ACC112 (cell line): ENCODE measurements around the gene SGMS1.

Experiments
- H2AFZ ChIP-seq: fragments of 200-600 bp; sonication (generic); one replicate; pipeline ENCODE4 v1.6.0; 2017; ENCODE audit warnings: antibody characterized with exemption, low read length; ENCODE audit not compliant: unreplicated experiment
- H3K27ac ChIP-seq: fragments of 200-600 bp; sonication (generic); 2 replicates; pipeline ENCODE4 v1.5.1; 2014; ENCODE audit warnings: low read depth, mild to moderate bottlenecking, antibody characterized with exemption, low read length, moderate library complexity
- H3K27me3 ChIP-seq: fragments of 200-600 bp; sonication (generic); 2 replicates; pipeline ENCODE4 v1.6.1; 2014; ENCODE audit warnings: mild to moderate bottlenecking, antibody characterized with exemption, low read length, moderate library complexity, mixed read lengths; ENCODE audit not compliant: insufficient read depth
- H3K36me3 ChIP-seq: fragments of 200-600 bp; sonication (generic); 2 replicates; pipeline ENCODE4 v1.6.1; 2016; ENCODE audit warnings: mild to moderate bottlenecking, antibody characterized with exemption, low read length, moderate library complexity, mixed read lengths; ENCODE audit not compliant: insufficient read depth
- H3K4me1 ChIP-seq: fragments of 200-600 bp; sonication (generic); one replicate; pipeline ENCODE4 v1.6.1; 2016; ENCODE audit warnings: low read length, mixed read lengths; ENCODE audit not compliant: insufficient read depth, unreplicated experiment, control insufficient read depth
- H3K4me3 ChIP-seq: fragments of 200-600 bp; sonication (generic); 2 replicates; pipeline ENCODE4 v1.5.1; 2014; ENCODE audit warnings: mild to moderate bottlenecking, low read depth, low read length
- H3K79me2 ChIP-seq: fragments of 200-600 bp; sonication (generic); one replicate; pipeline ENCODE4 v1.6.0; 2016; ENCODE audit warnings: low read length; ENCODE audit not compliant: control insufficient read depth, unreplicated experiment, insufficient read depth

The SGMS1 gene

GRCh38 chr10:50596456-50596855 lies 27.3 kb downstream of the SGMS1 start:
- peaks cover 3% of the 10 kb centered on the region for H3K79me2 ChIP-seq
- H3K4me3 ChIP-seq, result no peak overlapping the region
- no peak overlapping the region for H3K27ac ChIP-seq
- H3K4me1 ChIP-seq, result peaks cover 36% of the 10 kb centered on the region
- H3K36me3 ChIP-seq, result no peaks in the 10 kb centered on the region
- H2AFZ ChIP-seq, result no peak overlapping the region
- H3K27me3 ChIP-seq, result no peaks in the 10 kb centered on the region

DNA sequence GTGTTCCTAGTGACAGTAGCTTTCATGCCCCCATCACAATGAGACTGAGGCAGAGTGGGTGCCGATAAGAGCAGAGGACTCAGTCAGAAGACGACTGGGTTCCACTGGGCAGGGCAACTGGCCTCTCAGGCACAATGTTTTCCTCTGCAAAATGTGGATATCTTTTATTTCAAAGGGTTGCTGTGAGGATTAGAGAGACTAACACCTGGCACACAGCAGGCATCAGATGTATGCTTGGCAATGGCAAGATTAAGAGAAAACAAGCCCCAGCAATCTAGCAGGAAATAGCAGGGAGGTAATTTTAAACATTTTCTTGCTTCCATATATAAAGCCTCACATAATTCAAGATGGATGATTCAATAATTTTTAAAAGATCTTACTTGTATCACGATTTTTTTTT lies 28.0 kb downstream of the SGMS1 start:
- H2AFZ ChIP-seq, result no peak overlapping the region
- H3K27ac ChIP-seq, result no peak overlapping the region
- peaks cover 29% of the 10 kb centered on the region for H3K4me1 ChIP-seq
- H3K27me3 ChIP-seq, result no peaks in the 10 kb centered on the region
- H3K36me3 ChIP-seq, result no peaks in the 10 kb centered on the region
- peaks cover 5% of the 10 kb centered on the region for H3K79me2 ChIP-seq
- no peak overlapping the region for H3K4me3 ChIP-seq

- Histone ChIP-seq H3K4me3 (peak overlapping the region; percentile 37; the same call in 1 of the 2 replicates), H3K79me2 (peaks cover 6% of the 10 kb centered on the region), H3K27ac (peak overlapping the region; percentile 88), H3K27me3 (no peaks in the 10 kb centered on the region), H3K4me1 (peaks cover 16% of the 10 kb centered on the region), H3K36me3 (no peaks in the 10 kb centered on the region), H2AFZ (no peak overlapping the region)
These were observed 30.0 kb downstream of the SGMS1 start for GRCh38 chr10:50593523-50594376.

GRCh38 chr10:50592961-50593418 lies 30.8 kb downstream of the SGMS1 start:
- Histone ChIP-seq H2AFZ (no peak overlapping the region), H3K4me1 (peaks cover 16% of the 10 kb centered on the region), H3K79me2 (peaks cover 6% of the 10 kb centered on the region), H3K4me3 (no peak overlapping the region), H3K36me3 (no peaks in the 10 kb centered on the region), H3K27me3 (no peaks in the 10 kb centered on the region), H3K27ac (peak overlapping the region; percentile 88)

- H3K27me3 ChIP-seq, result no peaks in the 10 kb centered on the region
- no peak overlapping the region for H2AFZ ChIP-seq
- H3K79me2 ChIP-seq, result peaks cover 6% of the 10 kb centered on the region
- H3K27ac ChIP-seq, result no peak overlapping the region
- H3K4me3 ChIP-seq, result no peak overlapping the region
- no peaks in the 10 kb centered on the region for H3K36me3 ChIP-seq
- peaks cover 27% of the 10 kb centered on the region for H3K4me1 ChIP-seq
These were observed 32.8 kb downstream of the SGMS1 start for GRCh38 chr10:50590935-50591334.

DNA sequence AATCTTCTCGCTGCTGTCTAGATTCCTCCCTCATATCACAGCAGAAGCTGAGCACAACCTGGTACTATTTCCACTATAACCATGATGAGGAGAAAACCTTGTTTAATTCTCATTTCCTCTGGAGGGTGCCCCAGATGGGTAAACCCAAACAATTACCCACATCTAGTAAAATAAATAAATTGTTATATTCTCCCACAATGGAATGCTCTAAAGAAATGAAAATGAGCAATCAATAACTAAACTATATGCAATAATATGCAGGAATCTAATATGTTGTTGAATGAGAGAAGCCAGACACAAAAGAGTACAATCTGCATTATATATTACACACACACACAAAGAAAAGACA lies 37.0 kb downstream of the SGMS1 start:
- peak overlapping the region; percentile 18; the same call in 1 of the 2 replicates for H3K27ac ChIP-seq
- H3K36me3 ChIP-seq, result no peaks in the 10 kb centered on the region
- H3K4me3 ChIP-seq, result no peak overlapping the region
- H2AFZ ChIP-seq, result no peak overlapping the region
- H3K4me1 ChIP-seq, result peaks cover 11% of the 10 kb centered on the region
- no peaks in the 10 kb centered on the region for H3K27me3 ChIP-seq
- peaks cover 3% of the 10 kb centered on the region for H3K79me2 ChIP-seq

DNA sequence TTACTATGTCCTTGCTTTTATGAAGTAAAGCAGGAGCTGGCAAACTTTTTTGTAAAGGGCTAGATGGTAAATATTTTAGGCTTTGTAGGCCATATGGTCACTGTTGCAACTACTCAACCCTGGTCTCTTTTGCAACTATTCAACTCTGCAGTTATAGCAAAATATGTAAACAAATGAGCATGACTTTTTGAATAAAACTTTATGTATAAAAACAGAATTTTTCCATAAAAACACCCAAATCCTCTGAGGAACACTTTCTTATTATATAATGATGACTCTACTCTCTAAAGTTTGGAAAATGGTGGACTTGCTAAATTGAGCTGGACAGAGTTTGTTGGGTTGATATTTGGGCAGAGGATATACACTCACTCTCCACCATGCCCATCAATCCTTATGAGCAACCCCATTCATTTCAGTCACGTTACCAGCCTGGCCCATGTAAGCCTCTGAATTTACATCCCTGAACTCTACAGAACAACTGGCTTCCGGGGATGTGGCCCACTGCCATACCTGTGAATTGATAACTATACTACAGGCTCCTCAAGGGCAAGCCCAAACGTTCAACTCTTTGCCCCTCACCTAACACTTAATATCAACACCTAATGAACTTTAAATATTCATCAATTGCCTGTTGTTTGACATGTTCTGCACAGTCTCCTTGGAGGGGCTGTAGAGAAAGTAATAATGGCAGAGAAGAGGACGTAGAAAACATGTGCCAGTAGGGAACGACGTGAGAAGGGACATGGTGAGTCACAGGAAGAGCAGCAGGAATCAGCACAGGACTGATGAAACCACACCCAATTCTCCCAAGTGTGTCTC lies 37.6 kb downstream of the SGMS1 start:
- Histone ChIP-seq H3K79me2 (peaks cover 3% of the 10 kb centered on the region), H2AFZ (peak overlapping the region; percentile 41), H3K27ac (peak overlapping the region; percentile 37; the same call in 1 of the 2 replicates), H3K4me1 (peaks cover 11% of the 10 kb centered on the region), H3K4me3 (no peak overlapping the region), H3K36me3 (no peaks in the 10 kb centered on the region), H3K27me3 (no peaks in the 10 kb centered on the region)

- no peak overlapping the region for H3K27ac ChIP-seq
- peaks cover 12% of the 10 kb centered on the region for H3K4me1 ChIP-seq
- H3K4me3 ChIP-seq, result no peak overlapping the region
- H3K27me3 ChIP-seq, result no peaks in the 10 kb centered on the region
- H3K36me3 ChIP-seq, result no peaks in the 10 kb centered on the region
- H3K79me2 ChIP-seq, result no peaks in the 10 kb centered on the region
- H2AFZ ChIP-seq, result no peak overlapping the region
These were observed 40.7 kb downstream of the SGMS1 start for GRCh38 chr10:50582766-50583762.

- H3K36me3 ChIP-seq, result no peaks in the 10 kb centered on the region
- H3K27ac ChIP-seq, result no peak overlapping the region
- H3K79me2 ChIP-seq, result no peaks in the 10 kb centered on the region
- H3K27me3 ChIP-seq, result no peaks in the 10 kb centered on the region
- H2AFZ ChIP-seq, result no peak overlapping the region
- H3K4me1 ChIP-seq, result peaks cover 23% of the 10 kb centered on the region
- no peak overlapping the region for H3K4me3 ChIP-seq
These were observed 41.7 kb downstream of the SGMS1 start for GRCh38 chr10:50582046-50582445.
